ENCODE data around the gene POLR2A.
A peak's percentile ranks its signal among the peaks of the same experiment; 100 is the strongest.

Gene POLR2A

GRCh38 chr17:7484067-7484918, at the start of gene POLR2A:
Gene POLR2A, plus strand, starts transcription at chr17:7484366.
- peak; percentile 94 to 96 for DNase-seq (ENCODE audit: low read depth in 2 of 2)

- DNase-seq (ENCODE audit: low read depth in 2 of 2): no peak
Observed at GRCh38 chr17:7435676-7436555, 48.2 kb upstream of the POLR2A start.

DNA sequence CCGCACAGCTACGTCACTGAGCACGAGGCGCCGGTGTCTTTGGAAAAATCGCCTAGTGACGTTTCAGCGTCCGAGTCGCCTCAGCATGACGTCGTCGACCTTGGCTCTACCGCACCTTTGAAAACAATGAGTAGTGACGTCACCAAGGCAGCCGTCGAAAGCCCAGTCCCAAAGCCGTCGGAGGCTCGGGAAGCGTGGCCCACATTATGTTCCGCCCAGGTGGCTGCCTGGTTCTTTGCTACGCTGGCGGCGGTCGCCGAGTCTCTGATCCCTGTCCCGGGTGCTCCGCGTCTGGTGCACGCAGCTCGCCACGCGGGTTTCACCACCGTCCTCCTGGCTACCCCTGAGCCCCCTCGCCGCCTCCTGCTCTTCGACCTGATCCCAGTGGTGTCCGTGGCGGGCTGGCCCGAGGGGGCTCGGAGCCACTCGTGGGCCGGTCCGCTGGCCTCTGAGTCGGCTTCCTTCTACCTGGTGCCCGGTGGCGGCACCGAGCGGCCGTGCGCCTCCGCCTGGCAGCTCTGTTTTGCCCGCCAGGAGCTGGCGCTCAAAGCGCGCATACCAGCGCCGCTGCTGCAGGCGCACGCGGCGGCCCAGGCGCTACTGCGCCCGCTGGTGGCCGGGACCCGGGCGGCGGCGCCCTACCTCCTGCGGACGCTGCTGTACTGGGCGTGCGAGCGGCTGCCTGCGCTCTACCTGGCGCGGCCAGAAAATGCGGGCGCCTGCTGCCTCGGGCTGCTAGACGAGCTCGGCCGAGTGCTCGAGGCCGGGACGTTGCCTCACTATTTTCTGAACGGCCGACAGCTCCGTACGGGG, 47.4 kb upstream of the POLR2A start:
- peak in 1 of 2 experiments; percentile 16 for DNase-seq (ENCODE audit: low read depth in 2 of 2)

- no peak for DNase-seq (ENCODE audit: low read depth in 2 of 2)
Observed at GRCh38 chr17:7437369-7437863, 46.8 kb upstream of the POLR2A start.

GRCh38 chr17:7437950-7438614, 46.1 kb upstream of the POLR2A start:
- DNase-seq (ENCODE audit: low read depth in 2 of 2): no peak

DNA sequence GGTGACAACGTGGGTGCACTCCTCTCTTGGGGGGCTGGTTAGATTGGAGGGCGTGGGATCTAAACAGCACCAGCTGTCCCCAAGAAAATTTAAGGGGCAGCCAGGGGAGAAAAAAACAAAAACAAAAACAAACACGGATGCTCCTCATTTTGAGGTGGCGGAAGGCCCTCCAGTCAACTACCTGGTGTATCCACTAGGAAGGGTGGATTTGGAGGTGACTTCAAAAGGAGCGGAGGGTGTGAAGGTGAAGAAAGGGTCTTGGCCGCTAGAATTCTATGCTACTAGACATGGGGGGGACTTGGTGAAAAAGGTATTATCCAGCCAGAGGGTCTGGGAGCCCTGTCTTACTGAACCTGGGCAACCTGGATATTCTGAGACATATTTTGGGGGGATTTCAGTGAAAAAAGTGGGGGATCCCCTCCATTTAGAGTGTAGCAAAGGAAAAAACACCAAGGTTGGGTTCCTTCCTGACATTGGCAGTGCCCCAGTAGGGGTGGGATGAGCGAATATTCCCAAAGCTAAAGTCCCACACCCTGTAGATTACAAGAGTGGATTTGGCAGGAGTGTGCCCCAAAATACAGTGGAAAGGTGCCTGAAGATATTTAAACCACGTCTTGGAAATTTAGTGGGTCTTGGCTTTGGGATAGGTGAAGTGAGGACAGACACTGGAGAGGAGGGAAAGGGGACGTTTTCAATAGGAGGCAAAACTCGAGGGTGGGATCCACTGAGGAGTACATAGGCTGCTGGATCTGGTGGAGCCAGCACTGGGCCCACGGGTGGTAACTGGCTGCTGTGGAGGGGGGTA, 45.3 kb upstream of the POLR2A start:
- no peak for DNase-seq (ENCODE audit: low read depth in 2 of 2)

- DNase-seq (ENCODE audit: low read depth in 2 of 2): no peak
Observed at GRCh38 chr17:7439462-7440112, 44.6 kb upstream of the POLR2A start, which contains the start of gene FGF11. Gene FGF11, plus strand, starts transcription at chr17:7439512. Its CDS starts 109 bp downstream, at chr17:7439621.

GRCh38 chr17:7440113-7440833, 43.9 kb upstream of the POLR2A start:
- no peak for DNase-seq (ENCODE audit: low read depth in 2 of 2)

- no peak for DNase-seq (ENCODE audit: low read depth in 2 of 2)
Observed at GRCh38 chr17:7440834-7441195, 43.4 kb upstream of the POLR2A start.

GRCh38 chr17:7441266-7441665, 42.9 kb upstream of the POLR2A start:
- DNase-seq (ENCODE audit: low read depth in 2 of 2): no peak

GRCh38 chr17:7442142-7442541, 42.0 kb upstream of the POLR2A start:
- DNase-seq (ENCODE audit: low read depth in 2 of 2): no peak

DNA sequence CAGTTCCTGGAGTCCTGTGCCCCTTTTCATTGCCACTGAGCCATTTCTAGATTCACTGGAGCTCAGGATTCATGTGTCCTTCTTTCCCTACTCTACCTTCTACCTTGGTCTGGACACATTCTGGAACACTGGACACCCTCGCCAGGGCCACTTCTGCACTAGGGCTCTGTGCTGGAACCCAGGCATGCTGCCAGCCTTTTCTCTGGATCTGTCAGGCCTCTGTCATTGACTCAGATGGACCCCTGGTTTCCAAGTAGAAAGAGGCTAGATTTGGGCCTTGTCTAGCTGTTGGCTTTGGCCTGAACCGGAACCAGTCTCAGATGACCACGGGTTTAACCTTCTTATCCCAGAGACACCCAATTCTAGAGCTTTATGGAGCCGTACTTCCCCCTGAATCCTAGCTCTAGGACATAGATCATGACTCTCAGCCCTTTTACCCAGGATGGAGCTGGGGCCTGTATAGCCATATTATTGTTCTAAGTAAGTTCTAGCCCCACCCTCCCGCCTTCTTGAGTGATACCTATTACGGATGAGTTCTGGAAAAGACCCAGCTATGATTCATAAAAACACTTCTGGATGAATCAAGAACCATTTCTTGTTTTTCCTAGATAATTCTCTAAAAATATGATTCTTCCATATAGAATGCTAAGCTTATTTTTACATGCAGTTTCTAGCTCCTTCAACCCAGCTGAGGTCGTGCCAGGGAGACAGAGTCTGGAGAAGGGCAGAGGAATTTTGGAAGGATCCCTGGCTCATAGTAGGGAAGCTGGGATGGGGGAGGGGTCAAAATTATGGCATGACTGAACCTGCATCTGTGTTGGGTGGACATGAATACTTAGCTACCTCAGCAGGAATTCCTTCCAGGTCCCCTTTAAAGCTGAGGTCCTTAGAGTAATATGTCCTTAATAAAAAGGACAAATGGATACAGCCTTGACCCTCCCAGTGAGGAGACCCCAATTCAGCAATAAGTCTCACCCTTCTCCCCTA, 40.4 kb upstream of the POLR2A start:
- DNase-seq (ENCODE audit: low read depth in 2 of 2): no peak

- DNase-seq (ENCODE audit: low read depth in 2 of 2): no peak
Observed at GRCh38 chr17:7444682-7445618, 39.2 kb upstream of the POLR2A start, which contains the start of gene CHRNB1. Gene CHRNB1, plus strand, starts transcription at chr17:7445061. Its CDS starts 67 bp downstream, at chr17:7445128.

DNA sequence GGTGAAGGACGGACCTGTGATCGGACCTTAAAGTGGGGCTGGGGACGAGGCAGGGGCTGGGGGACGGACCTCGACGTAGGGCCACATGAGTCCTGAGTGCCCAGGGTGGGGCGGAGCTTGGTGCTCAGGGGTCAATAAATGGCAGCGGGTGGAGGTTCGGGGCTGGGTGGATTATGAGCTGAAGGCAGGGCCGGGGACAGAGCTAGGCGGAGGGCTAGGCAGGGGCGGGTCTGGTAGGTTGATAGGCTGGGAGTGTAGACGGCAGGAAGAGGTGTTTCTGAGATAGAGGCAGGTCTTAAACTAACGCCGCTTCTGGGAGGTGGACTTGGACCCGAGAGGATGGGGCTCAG, 38.6 kb upstream of the POLR2A start:
- no peak for DNase-seq (ENCODE audit: low read depth in 2 of 2)

- no peak for DNase-seq (ENCODE audit: low read depth in 2 of 2)
Observed at GRCh38 chr17:7448461-7448860, 35.7 kb upstream of the POLR2A start.

DNA sequence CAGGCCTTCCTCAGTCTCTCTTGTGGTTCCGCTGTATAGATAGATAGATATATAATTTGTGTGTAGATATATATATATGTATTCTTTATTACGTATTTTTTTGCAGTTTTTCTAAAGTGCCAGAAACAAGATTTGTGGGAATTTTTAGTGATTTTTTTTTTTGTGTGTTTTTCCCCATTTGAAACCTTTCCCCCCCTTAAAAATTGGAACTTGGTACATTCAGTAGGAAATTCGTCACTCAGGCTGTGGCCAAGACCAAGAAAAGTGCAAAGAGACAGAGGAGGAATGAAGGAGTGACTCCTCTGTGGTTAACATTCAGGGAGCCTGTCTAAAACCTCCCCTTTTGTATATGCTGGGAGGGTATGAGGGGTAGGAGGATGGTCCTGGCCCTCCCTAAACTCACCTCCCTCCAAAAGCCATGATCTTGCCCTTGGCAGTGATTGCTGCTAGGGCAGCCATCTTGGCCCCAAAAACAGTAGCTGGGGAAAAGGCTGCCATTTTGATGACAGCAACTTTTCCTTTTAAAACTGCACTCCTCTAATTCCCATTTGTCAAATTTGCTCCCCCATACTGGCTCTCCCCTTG, 24.1 kb upstream of the POLR2A start:
- no peak for DNase-seq (ENCODE audit: low read depth in 2 of 2)
